Measurements from ENCODE around the gene SLC41A1. TPM values are rescaled to one million over a fixed set of nuclear protein-coding genes. Genes with fewer than 3 reads are reported as not detected.

Gene SLC41A1
- total RNA-seq, 1 experiment from 2014 or later, result 17.2 TPM

DNA sequence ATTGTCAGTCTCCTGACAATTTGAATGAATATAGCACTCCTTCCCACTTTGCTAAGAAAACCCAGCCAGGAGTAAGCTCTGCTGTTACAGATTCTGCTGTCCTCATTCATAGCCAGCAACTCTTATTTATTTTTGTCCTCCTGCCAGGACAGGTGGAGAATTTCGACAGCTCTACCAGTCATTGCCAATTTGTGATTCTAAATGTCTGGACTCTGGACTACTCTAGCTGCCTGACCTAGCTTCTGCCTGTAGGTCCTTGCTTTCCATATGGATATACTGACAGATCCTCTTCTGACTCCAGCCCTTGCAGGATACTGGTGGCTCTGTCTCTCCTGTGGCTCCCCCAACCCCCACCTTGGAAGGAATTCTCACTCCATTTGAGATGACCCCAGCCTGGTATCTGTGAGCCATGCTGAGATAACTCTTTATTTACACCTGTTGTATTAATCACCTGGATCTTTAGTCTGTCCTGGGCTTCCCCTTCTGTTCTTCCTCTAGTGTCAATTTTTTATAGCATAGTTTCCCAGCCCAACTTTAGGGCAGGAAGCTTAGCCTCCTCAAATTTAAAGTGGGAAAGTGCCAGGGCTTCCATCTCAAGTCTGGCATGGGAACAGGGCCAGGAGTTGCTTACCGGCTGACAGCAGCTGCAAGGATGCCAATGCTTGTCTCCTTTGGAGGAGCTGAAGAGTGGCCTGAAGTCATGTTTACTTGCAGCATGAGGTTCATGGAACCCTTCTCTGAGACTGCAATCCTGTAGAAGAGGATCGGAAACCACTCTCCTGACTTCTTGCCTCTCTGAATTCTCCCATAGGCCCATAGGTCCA, 30.2 kb upstream of the SLC41A1 start:
- Histone ChIP-seq H3K79me2 (ENCODE audit: low read length) (no peaks in the 10 kb centered on the region), H3K9me2 (replicated peaks; ENCODE audit: low read length) (no peaks in the 10 kb centered on the region), H3K9ac (ENCODE audit: low read length) (no peak overlapping the region), H3K36me3 (ENCODE audit: low read depth, low read length) (no peaks in the 10 kb centered on the region), H3K27me3 (ENCODE audit: low read length) (peaks cover 3% of the 10 kb centered on the region; the same call in 1 of the 2 replicates), H4K20me1 (ENCODE audit: low read length) (no peaks in the 10 kb centered on the region), H3K4me1 (ENCODE audit: insufficient read depth, low read length) (0 out of 2 replicates have a peak, but pooled peaks cover 2% of the 10 kb centered on the region), H3K27ac (ENCODE audit: low read length) (no peak overlapping the region), H2AFZ (ENCODE audit: low read length) (no peak overlapping the region), H3K4me2 (ENCODE audit: low read length) (no peak overlapping the region), H3F3A (ENCODE audit: low read length, unreplicated experiment) (no peaks in the 10 kb centered on the region), H3K4me3 (ENCODE audit: low read length) (no peak overlapping the region), H3K9me3 (ENCODE audit: low read length) (no peaks in the 10 kb centered on the region)
- DNase-seq (no peak), ATAC-seq (no peak)
- BruUV-seq (replicated peaks), result no TSS peak
- intact Hi-C loops (cut with micrococcal nuclease), result no loop called here
- TF ChIP-seq, protein P1, sequence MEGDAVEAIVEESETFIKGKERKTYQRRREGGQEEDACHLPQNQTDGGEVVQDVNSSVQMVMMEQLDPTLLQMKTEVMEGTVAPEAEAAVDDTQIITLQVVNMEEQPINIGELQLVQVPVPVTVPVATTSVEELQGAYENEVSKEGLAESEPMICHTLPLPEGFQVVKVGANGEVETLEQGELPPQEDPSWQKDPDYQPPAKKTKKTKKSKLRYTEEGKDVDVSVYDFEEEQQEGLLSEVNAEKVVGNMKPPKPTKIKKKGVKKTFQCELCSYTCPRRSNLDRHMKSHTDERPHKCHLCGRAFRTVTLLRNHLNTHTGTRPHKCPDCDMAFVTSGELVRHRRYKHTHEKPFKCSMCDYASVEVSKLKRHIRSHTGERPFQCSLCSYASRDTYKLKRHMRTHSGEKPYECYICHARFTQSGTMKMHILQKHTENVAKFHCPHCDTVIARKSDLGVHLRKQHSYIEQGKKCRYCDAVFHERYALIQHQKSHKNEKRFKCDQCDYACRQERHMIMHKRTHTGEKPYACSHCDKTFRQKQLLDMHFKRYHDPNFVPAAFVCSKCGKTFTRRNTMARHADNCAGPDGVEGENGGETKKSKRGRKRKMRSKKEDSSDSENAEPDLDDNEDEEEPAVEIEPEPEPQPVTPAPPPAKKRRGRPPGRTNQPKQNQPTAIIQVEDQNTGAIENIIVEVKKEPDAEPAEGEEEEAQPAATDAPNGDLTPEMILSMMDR (conservative IDR thresholded peaks at IDR 0.05; ENCODE audit: low read depth, low read length), result no peak
- TF ChIP-seq EZH2phosphoT487 (IDR thresholded peaks at IDR 0.05; ENCODE audit: borderline replicate concordance, low read length) (no peak), EZH2 (IDR thresholded peaks at IDR 0.05; ENCODE audit: low read length, unreplicated experiment) (no peak)
- ChIA-PET POLR2A (ENCODE audit: unreplicated experiment) (no interaction called here), CTCF (no interaction called here)

DNA sequence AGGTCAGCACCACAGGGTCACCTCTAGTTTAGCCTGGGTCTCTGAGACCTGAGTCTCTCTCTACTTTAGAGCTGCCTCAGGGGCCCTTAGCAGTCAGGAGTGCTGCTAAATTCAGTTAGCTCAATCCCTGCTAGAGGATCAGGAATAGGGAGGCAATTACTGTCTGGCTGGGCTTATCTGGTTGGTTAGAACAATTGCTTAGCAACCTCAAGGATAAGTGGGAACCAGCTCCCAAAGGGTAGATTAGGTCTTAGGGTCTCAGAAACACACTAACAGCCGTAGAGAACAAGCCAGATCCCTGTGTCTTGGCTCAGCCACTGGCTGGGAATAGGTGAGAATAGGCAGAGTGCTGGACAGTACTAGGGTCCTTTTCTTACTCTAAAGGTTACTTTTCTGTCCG, 29.2 kb upstream of the SLC41A1 start:
- Histone ChIP-seq H3K9ac (ENCODE audit: low read length) (no peak overlapping the region), H3K4me3 (ENCODE audit: low read length) (no peak overlapping the region), H3K4me2 (ENCODE audit: low read length) (no peak overlapping the region), H3K9me2 (replicated peaks; ENCODE audit: low read length) (no peaks in the 10 kb centered on the region), H3K27ac (ENCODE audit: low read length) (no peak overlapping the region), H2AFZ (ENCODE audit: low read length) (no peak overlapping the region), H3K27me3 (ENCODE audit: low read length) (peaks cover 3% of the 10 kb centered on the region; the same call in 1 of the 2 replicates), H3K36me3 (ENCODE audit: low read depth, low read length) (no peaks in the 10 kb centered on the region), H3K9me3 (ENCODE audit: low read length) (no peaks in the 10 kb centered on the region), H4K20me1 (ENCODE audit: low read length) (no peaks in the 10 kb centered on the region), H3K79me2 (ENCODE audit: low read length) (no peaks in the 10 kb centered on the region), H3F3A (ENCODE audit: low read length, unreplicated experiment) (no peaks in the 10 kb centered on the region), H3K4me1 (ENCODE audit: insufficient read depth, low read length) (0 out of 2 replicates have a peak, but pooled peaks cover 6% of the 10 kb centered on the region)
- DNase-seq (no peak), ATAC-seq (no peak)
- CTCF ChIA-PET, result no interaction called here
- POLR2A ChIA-PET (ENCODE audit: unreplicated experiment), result no interaction called here
- intact Hi-C loops (cut with micrococcal nuclease), result no loop called here
- BruUV-seq (replicated peaks), result no TSS peak
- no peak for TF ChIP-seq EZH2phosphoT487 (IDR thresholded peaks at IDR 0.05; ENCODE audit: borderline replicate concordance, low read length)
- TF ChIP-seq EZH2 (IDR thresholded peaks at IDR 0.05; ENCODE audit: low read length, unreplicated experiment), result no peak
- TF ChIP-seq, protein P1 (conservative IDR thresholded peaks at IDR 0.05; ENCODE audit: low read depth, low read length), result no peak
